ENCODE data around the gene BHLHA9.
"Not testable (repeated sequence)": the region's sequence is repeated elsewhere in the genome, so short reads cannot be mapped to it uniquely, and the experiment has no call there.

The BHLHA9 gene

DNA sequence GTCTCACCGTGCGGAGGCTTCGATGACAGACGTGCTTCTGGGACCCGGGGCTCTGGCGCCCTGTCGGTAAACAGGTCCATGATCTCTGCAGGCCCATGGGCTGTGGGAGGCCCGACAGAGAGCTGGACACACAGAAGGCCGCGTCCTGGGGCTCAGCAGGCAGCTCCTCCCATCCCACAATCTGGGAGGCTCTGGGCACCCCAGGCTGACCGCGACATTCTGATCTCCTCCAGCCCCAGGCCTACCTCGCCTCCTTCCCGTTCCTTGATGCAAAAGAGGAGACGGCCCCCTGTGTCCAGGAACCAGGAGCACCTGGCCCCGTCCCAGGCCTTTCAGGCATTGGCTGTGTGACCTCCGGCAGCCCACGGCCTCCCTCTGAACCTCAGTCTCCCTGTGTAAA, 32.5 kb downstream of the BHLHA9 start:
- DNase-seq, result no peak

DNA sequence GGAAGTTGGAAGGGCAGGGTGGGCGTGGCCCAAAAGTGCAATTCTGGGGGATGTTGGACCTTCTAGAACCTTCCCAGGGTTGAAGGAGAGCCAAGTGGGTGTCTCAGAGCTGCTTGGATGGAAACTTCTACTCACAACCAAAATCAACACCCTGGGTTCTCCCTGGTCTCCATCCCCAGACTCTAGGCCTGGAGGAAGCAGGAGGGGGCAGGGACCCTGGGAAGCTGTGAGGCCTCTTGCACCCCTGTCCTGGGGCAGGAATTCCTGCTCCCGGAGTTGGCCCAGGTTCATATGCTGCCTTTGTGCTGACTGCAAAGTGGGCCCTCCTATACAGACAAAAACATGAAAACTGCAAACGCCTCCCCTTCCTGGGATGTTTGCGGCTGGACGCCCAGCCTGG, 34.3 kb downstream of the BHLHA9 start:
- DNase-seq, result no peak

DNA sequence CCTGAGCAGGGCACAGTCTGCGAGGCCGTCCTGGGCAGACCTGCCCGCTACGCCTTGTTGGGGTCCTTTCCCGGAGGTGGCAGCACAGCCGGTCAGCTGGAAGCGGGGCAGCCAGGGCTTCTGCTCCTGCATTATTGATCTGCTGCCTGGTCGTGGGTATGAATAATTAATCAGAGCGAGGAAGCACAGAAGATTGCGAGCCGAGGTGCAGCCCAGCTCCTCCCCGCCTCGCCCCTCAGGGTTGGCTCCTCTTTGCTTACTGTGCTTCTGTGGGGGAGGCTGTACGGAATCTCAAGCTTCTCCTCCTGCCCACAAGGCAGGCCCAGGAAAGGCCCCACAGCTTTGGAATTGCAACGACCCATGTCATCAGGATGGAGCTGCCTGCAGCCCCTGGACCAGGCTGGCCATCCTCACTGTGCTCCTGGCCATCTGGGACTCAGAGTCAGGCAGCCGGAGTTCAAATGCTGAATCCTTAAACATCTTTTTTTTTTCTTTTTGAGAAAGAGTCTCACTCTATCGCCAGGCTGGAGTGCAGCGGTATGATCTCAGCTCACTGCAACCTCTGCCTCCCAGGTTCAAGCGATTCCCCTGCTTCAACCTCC, 34.8 kb downstream of the BHLHA9 start:
- no peak for DNase-seq

DNA sequence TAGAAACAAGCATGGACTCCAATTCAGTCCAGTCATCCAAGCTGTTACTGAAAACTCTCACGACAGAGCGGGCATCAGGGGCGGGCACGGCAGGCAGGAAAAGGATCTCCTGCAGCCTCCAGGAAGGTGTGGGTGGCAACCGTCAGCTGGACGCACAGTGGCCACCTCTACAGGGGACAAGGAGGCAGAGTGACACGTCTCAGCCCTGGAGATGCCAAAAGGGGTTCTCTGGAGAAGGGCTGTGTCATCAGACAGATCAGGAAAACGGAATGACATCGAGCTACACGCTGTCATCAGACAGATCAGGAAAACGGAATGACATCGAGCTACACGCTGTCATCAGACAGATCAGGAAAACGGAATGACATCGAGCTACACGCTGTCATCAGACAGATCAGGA, 37.6 kb downstream of the BHLHA9 start:
- not testable (repeated sequence) for DNase-seq

DNA sequence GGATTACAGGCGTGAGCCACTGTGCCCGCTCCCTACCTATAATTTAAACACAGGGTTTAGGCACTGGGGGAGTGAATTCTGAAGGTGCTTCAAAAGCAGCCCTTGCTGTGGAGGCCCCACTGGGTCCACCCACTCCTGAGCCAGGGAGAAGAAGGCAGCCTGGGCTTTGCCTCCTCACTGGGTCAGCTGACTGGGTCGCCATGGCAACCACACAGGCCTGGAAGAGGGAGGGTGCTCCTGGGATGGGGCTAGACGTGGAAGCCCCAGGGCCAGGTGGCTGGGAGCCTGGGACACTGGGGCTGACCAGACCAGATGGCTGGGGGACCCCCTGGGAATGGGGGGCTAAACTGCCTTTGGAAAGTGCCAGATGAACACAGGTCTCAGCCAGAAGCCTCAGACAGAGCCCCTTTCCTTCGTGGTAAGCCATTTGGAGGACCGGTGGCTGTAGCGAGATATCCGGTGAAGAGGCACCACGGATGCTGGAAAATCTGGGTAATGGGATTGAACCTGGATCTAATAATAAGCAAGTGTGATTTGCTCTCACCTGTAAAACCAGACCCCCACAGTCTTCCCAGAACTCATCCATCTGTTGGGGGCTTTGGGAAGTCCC, 42.1 kb downstream of the BHLHA9 start:
- no peak for DNase-seq

- no peak for DNase-seq
Observed at GRCh38 chr17:1313270-1314005, 43.2 kb downstream of the BHLHA9 start.

GRCh38 chr17:1315409-1315808, 45.2 kb downstream of the BHLHA9 start:
- DNase-seq, result no peak

DNA sequence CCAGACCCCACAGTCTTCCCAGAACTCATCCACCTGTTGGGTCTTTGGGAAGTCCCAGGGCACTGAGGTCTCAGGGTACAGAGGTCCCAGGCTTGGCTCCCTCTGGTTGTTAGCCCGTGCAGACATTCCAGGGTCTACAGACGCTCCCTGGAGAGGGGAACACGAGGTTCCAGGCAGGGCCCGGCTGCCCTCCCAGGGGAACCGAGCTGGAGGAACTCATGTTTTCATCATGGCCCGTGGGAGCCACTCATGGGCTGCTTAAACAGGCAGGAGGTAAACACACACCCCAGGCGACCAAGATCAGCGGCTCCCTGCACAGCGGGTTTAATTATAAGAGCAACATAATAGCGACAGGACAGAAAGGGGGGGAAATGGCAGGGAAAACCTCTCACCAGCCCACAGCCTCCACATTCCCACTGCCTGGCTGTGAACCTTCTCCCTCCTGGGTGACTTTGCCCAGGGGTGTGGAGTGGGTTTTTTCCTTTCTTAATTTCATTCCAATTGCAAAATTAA, 45.7 kb downstream of the BHLHA9 start:
- DNase-seq, result no peak
